Upper lobe of left lung (tissue), 4 donors: ENCODE measurements around the gene TSPAN17.

Experiments
- EP300 ChIP-seq, 4 donors: sonication (generic); formaldehyde crosslinking; IDR thresholded peaks; one replicate each; pipeline ENCODE4 v1.5.1; 2017; ENCODE audit warnings: antibody characterized with exemption in 4 of 4, control low read depth in 2 of 4
- POLR2A ChIP-seq, 4 donors: fragments of 450-650 bp; IDR thresholded peaks; one replicate each; pipeline ENCODE4 v1.5.1; 2016 to 2017; ENCODE audit warnings: antibody characterized with exemption in 4 of 4, mild to moderate bottlenecking in 2 of 4
- TF ChIP-seq, protein P1 (sequence below), 6 experiments: fragments of 450-650 bp in 4 of 6; fragments of 200-600 bp in 2 of 6; sonication (generic) in 2 of 6; IDR thresholded peaks; one replicate each; pipeline ENCODE4 v1.5.1; 2016 to 2019; ENCODE audit warnings: antibody characterized with exemption in 6 of 6

DNA sequence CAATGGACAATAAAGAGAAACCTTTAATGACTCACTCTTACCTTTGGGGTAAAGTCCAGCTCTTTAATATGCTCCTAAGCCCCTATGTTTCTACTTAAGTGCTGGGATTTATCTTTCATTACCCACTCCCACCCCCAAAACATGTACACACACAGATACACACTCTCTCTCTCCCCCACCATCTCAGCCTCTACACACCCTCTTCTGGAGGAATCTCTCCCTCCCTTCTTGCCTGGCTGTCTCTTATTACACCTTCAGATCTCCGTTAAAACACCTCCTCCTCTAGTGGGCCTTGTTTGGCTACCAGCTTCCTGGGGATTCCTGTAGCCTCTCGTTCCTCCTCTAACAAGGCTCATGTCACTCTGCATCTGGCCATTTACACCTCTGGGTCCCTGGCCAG is 44.2 kb upstream of the TSPAN17 start:
- TF ChIP-seq, protein P1, sequence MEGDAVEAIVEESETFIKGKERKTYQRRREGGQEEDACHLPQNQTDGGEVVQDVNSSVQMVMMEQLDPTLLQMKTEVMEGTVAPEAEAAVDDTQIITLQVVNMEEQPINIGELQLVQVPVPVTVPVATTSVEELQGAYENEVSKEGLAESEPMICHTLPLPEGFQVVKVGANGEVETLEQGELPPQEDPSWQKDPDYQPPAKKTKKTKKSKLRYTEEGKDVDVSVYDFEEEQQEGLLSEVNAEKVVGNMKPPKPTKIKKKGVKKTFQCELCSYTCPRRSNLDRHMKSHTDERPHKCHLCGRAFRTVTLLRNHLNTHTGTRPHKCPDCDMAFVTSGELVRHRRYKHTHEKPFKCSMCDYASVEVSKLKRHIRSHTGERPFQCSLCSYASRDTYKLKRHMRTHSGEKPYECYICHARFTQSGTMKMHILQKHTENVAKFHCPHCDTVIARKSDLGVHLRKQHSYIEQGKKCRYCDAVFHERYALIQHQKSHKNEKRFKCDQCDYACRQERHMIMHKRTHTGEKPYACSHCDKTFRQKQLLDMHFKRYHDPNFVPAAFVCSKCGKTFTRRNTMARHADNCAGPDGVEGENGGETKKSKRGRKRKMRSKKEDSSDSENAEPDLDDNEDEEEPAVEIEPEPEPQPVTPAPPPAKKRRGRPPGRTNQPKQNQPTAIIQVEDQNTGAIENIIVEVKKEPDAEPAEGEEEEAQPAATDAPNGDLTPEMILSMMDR (IDR thresholded peaks at IDR 0.05): no peak
- TF ChIP-seq POLR2A (IDR thresholded peaks at IDR 0.05) (no peak), EP300 (IDR thresholded peaks at IDR 0.05) (no peak)
